Fibroblast of lung (primary cell): Measurements from ENCODE around the gene RANBP1. TPM values are rescaled to one million over a fixed set of nuclear protein-coding genes. Genes with fewer than 3 reads are reported as not detected.

Experiments used
- DNase-seq, 2 donors: peaks; one replicate each; pipeline versions ENCODE4 v3.0.0 to v3.0.0-alpha.2; 2010; ENCODE audit warnings: low read depth in 2 of 2
- H2AFZ ChIP-seq: 2 replicates; pipeline ENCODE4 v1.5.1; 2012; ENCODE audit warnings: low read length, control low read depth, inconsistent platforms
- H3K27ac ChIP-seq: 2 replicates; pipeline ENCODE4 v1.5.1; 2011; ENCODE audit warnings: low read length, control low read depth; ENCODE audit not compliant: insufficient read depth
- H3K27me3 ChIP-seq: 2 replicates; pipeline ENCODE4 v1.5.1; 2011; ENCODE audit warnings: mild to moderate bottlenecking, low read length; ENCODE audit not compliant: control insufficient read depth, insufficient read depth
- H3K36me3 ChIP-seq: 2 replicates; pipeline ENCODE4 v1.5.1; 2011; ENCODE audit warnings: low read length; ENCODE audit not compliant: control insufficient read depth, insufficient read depth
- H3K4me1 ChIP-seq: 2 replicates; pipeline ENCODE4 v1.5.1; 2011; ENCODE audit warnings: low read length; ENCODE audit not compliant: control insufficient read depth, insufficient read depth; ENCODE audit errors: extremely low read depth
- H3K4me2 ChIP-seq: 2 replicates; pipeline ENCODE4 v1.5.1; 2011; ENCODE audit warnings: low read length, control low read depth; ENCODE audit not compliant: insufficient read depth; ENCODE audit errors: extremely low read depth
- H3K4me3 ChIP-seq, 4 experiments: fragments of 200-600 bp in 1 of 4; sonication (generic) in 1 of 4; replicated peaks in 1 of 4; 2 replicates each; pipeline ENCODE4 v1.5.1; 2011 to 2016; ENCODE audit warnings: low read length in 4 of 4, low read depth in 3 of 4, mild to moderate bottlenecking in 3 of 4, control low read depth in 2 of 4, inconsistent platforms in 1 of 4, mixed read lengths in 1 of 4; ENCODE audit not compliant: insufficient read depth in 1 of 4; ENCODE audit errors: control extremely low read depth in 1 of 4
- H3K79me2 ChIP-seq: 2 replicates; pipeline ENCODE4 v1.5.1; 2012; ENCODE audit warnings: mild to moderate bottlenecking, low read length, inconsistent platforms; ENCODE audit not compliant: control insufficient read depth, insufficient read depth
- H3K9ac ChIP-seq: 2 replicates; pipeline ENCODE4 v1.5.1; 2011; ENCODE audit warnings: mild to moderate bottlenecking, low read length, control low read depth; ENCODE audit not compliant: insufficient read depth
- H3K9me3 ChIP-seq: 2 replicates; pipeline ENCODE4 v1.5.1; 2012; ENCODE audit warnings: low read depth, low read length; ENCODE audit not compliant: control insufficient read depth, insufficient read depth
- H4K20me1 ChIP-seq: 2 replicates; pipeline ENCODE4 v1.5.1; 2011; ENCODE audit warnings: low read length; ENCODE audit not compliant: control insufficient read depth, insufficient read depth; ENCODE audit errors: extremely low read depth
- CTCF ChIP-seq, 2 donors: IDR thresholded peaks in 1 of 2; conservative IDR thresholded peaks in 1 of 2; 1 replicate in 1 of 2; 2 replicates in 1 of 2; pipeline ENCODE4 v1.5.1; 2011 to 2012; ENCODE audit warnings: low read length in 2 of 2, control low read depth in 1 of 2, inconsistent platforms in 1 of 2, low read depth in 1 of 2, mild to moderate bottlenecking in 1 of 2
- EZH2 ChIP-seq: IDR thresholded peaks from 2 replicates; pipeline ENCODE4 v1.5.1; 2012; ENCODE audit warnings: low read length, control low read depth, mild to moderate bottlenecking; ENCODE audit errors: missing control alignments
- polyA plus RNA-seq, 2 donors: library from polyadenylated mRNA; depleted of rRNA in 1 of 2; stranded (reverse) in 1 of 2; unstranded in 1 of 2; fragments of >200 nt; gene quantifications; 2 replicates each; pipeline ENCODE4 v1.2.1, GENCODE V29; 2011 to 2012; ENCODE audit warnings: missing spikeins in 1 of 2
- total RNA-seq: library from RNA; depleted of rRNA; stranded (reverse); fragments of >200 nt; gene quantifications from 2 replicates; pipeline ENCODE4 v1.2.1, GENCODE V29; 2014

RANBP1 gene
- total and polyA plus RNA-seq, 2 donors (not counting 1 experiment from before 2014, with no cell fraction given), result 88.5 to 178 TPM

- no peaks in the 10 kb centered on the region for H4K20me1 ChIP-seq
- no peak overlapping the region for H3K4me2 ChIP-seq
- H3K4me1 ChIP-seq, result no peaks in the 10 kb centered on the region
- H3K27ac ChIP-seq, result no peak overlapping the region
- no peaks in the 10 kb centered on the region for H3K79me2 ChIP-seq
- no peak overlapping the region for H3K9ac ChIP-seq
- DNase-seq, result no peak
- H3K4me3 ChIP-seq, result no peak overlapping the region
- H2AFZ ChIP-seq, result no peak overlapping the region
- H3K27me3 ChIP-seq, result no peaks in the 10 kb centered on the region
- no peak for TF ChIP-seq EZH2
- TF ChIP-seq CTCF (conservative IDR thresholded peaks at IDR 0.05 in 1 of 2, IDR thresholded peaks at IDR 0.05 in 1 of 2; ENCODE audit: low read depth in 1 of 2, low read length in 2 of 2), result no peak
- H3K9me3 ChIP-seq, result no peaks in the 10 kb centered on the region
- no peaks in the 10 kb centered on the region for H3K36me3 ChIP-seq
Observed at GRCh38 chr22:20164863-20165262, 49.0 kb downstream of the RANBP1 start.

GRCh38 chr22:20165421-20165820, 49.5 kb downstream of the RANBP1 start:
- Histone ChIP-seq H4K20me1 (no peaks in the 10 kb centered on the region), H3K36me3 (no peaks in the 10 kb centered on the region), H3K4me1 (no peaks in the 10 kb centered on the region), H3K9ac (no peak overlapping the region), H3K79me2 (no peaks in the 10 kb centered on the region), H3K4me2 (no peak overlapping the region), H3K27ac (no peak overlapping the region), H2AFZ (no peak overlapping the region), H3K4me3 (no peak overlapping the region), H3K27me3 (no peaks in the 10 kb centered on the region), H3K9me3 (no peaks in the 10 kb centered on the region)
- TF ChIP-seq EZH2 (no peak), CTCF (conservative IDR thresholded peaks at IDR 0.05 in 1 of 2, IDR thresholded peaks at IDR 0.05 in 1 of 2; ENCODE audit: low read depth in 1 of 2, low read length in 2 of 2) (no peak)
- no peak for DNase-seq

DNA sequence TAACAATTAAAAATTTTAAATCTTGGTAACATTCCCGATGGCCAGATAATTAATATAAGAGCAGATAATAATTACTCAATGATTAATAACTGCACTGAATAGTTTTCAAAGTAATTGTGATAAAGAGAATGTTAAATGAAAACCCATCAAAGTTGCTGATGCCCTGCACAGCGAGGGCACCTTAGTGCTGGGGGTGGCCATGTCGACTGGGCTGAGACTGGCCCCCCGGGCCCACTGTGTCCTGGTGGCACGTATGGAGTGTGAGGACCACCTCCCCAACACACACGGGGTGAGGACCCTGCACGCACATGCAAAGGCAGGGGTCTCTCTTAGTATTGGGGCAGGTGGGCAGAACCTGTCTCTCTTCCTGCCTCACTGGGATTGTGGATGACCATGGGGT, 50.0 kb downstream of the RANBP1 start:
- no peak overlapping the region for H3K4me3 ChIP-seq
- no peak overlapping the region for H3K9ac ChIP-seq
- no peak for TF ChIP-seq CTCF (conservative IDR thresholded peaks at IDR 0.05 in 1 of 2, IDR thresholded peaks at IDR 0.05 in 1 of 2; ENCODE audit: low read depth in 1 of 2, low read length in 2 of 2)
- no peak for TF ChIP-seq EZH2
- H3K27me3 ChIP-seq, result no peaks in the 10 kb centered on the region
- H2AFZ ChIP-seq, result no peak overlapping the region
- no peaks in the 10 kb centered on the region for H4K20me1 ChIP-seq
- no peaks in the 10 kb centered on the region for H3K79me2 ChIP-seq
- no peak for DNase-seq
- no peak overlapping the region for H3K27ac ChIP-seq
- no peaks in the 10 kb centered on the region for H3K36me3 ChIP-seq
- no peaks in the 10 kb centered on the region for H3K9me3 ChIP-seq
- H3K4me2 ChIP-seq, result no peak overlapping the region
- no peaks in the 10 kb centered on the region for H3K4me1 ChIP-seq
